Measurements from ENCODE around the gene COG5.

DNA sequence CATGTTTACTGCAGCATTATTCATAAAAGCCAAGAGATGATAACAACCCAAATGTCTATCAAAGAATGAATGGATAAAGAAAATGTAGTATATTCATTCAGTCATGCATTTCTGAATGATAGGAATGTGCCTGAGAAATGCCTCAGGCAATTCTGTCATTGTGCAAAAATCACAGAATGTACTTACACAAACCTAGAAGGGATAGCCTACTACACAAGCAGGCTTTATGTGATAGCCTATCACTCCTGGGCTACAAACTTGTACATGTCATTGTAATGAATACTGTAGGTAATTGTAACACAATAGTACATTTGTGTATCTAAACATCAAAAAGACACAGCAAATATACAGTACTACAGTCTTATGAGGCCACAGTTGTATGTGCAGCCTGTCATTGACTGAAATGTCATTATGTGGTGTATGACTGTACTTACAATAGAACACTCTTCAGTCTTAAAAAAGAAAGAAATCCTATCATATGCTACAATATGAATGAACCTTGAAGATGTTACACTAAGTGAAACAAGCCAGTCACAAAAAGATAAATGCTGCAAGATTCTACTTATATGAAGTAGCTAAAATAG is 235.6 kb downstream of the COG5 start:
- no peak for TF ChIP-seq CTCF (IDR thresholded peaks at IDR 0.05; ENCODE audit: low read depth, low read length, missing input control)
- no peak for TF ChIP-seq TAF1 (conservative IDR thresholded peaks at IDR 0.05)
- TF ChIP-seq, protein P1, sequence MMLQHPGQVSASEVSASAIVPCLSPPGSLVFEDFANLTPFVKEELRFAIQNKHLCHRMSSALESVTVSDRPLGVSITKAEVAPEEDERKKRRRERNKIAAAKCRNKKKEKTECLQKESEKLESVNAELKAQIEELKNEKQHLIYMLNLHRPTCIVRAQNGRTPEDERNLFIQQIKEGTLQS (IDR thresholded peaks at IDR 0.05), result no peak
- no peak for TF ChIP-seq REST (IDR thresholded peaks at IDR 0.05)
- TF ChIP-seq GABPA (IDR thresholded peaks at IDR 0.05 in 1 of 2, conservative IDR thresholded peaks at IDR 0.05 in 1 of 2), result no peak
- TF ChIP-seq YY1 (IDR thresholded peaks at IDR 0.05), result no peak
- no peak for TF ChIP-seq EGR1 (IDR thresholded peaks at IDR 0.05; ENCODE audit: low read depth in 2 of 2)
- TF ChIP-seq ZBTB33 (IDR thresholded peaks at IDR 0.05), result no peak
- no peak for TF ChIP-seq HNF4A (conservative IDR thresholded peaks at IDR 0.05)
- TF ChIP-seq MAX (IDR thresholded peaks at IDR 0.05), result no peak
- TF ChIP-seq JUND (IDR thresholded peaks at IDR 0.05), result no peak
- no peak for TF ChIP-seq RAD21 (IDR thresholded peaks at IDR 0.05)
- TF ChIP-seq RXRA (IDR thresholded peaks at IDR 0.05), result no peak
